Measurements from ENCODE around the gene C12orf75.
"Not testable (repeated sequence)": the region's sequence is repeated elsewhere in the genome, so short reads cannot be mapped to it uniquely, and the experiment has no call there.

Gene C12orf75

GRCh38 chr12:105382771-105383622 is 52.5 kb downstream of the C12orf75 start:
- DNase-seq, result peak; percentile 7 to 66

GRCh38 chr12:105384220-105384619 is 53.7 kb downstream of the C12orf75 start:
- no peak for DNase-seq

- no peak for DNase-seq
These were observed 54.5 kb downstream of the C12orf75 start for GRCh38 chr12:105384916-105385535.

GRCh38 chr12:105386431-105386830 is 55.9 kb downstream of the C12orf75 start:
- no peak for DNase-seq

GRCh38 chr12:105391231-105391630 is 60.7 kb downstream of the C12orf75 start:
- no peak for DNase-seq

- no peak for DNase-seq
These were observed 63.1 kb downstream of the C12orf75 start for GRCh38 chr12:105393587-105393986.

- no peak for DNase-seq
These were observed 65.5 kb downstream of the C12orf75 start for GRCh38 chr12:105396024-105396423.

GRCh38 chr12:105396983-105397382 is 66.5 kb downstream of the C12orf75 start:
- DNase-seq, result no peak

- no peak for DNase-seq
These were observed 68.4 kb downstream of the C12orf75 start for GRCh38 chr12:105398930-105399329.

- no peak for DNase-seq
These were observed 69.1 kb downstream of the C12orf75 start for GRCh38 chr12:105399428-105400081.

- no peak for DNase-seq
These were observed 69.7 kb downstream of the C12orf75 start for GRCh38 chr12:105400227-105400626.

GRCh38 chr12:105401198-105401597 is 70.7 kb downstream of the C12orf75 start:
- no peak for DNase-seq

- DNase-seq, result no peak
These were observed 71.9 kb downstream of the C12orf75 start for GRCh38 chr12:105402366-105402765.

GRCh38 chr12:105403095-105403494 is 72.6 kb downstream of the C12orf75 start:
- DNase-seq, result no peak

- DNase-seq, result not testable (repeated sequence)
These were observed 73.6 kb downstream of the C12orf75 start for GRCh38 chr12:105404134-105404533.

GRCh38 chr12:105406497-105406896 is 76.0 kb downstream of the C12orf75 start:
- no peak for DNase-seq

GRCh38 chr12:105409279-105409678 is 78.8 kb downstream of the C12orf75 start:
- no peak for DNase-seq

GRCh38 chr12:105409801-105410471 is 79.4 kb downstream of the C12orf75 start:
- peak in 1 of 2 donors; percentile 13 for DNase-seq

- DNase-seq, result no peak
These were observed 83.5 kb downstream of the C12orf75 start for GRCh38 chr12:105413911-105414487.

- no peak for DNase-seq
These were observed 87.2 kb downstream of the C12orf75 start for GRCh38 chr12:105417732-105418131.

GRCh38 chr12:105418229-105418628 is 87.7 kb downstream of the C12orf75 start:
- DNase-seq, result no peak

GRCh38 chr12:105418821-105419291 is 88.4 kb downstream of the C12orf75 start:
- DNase-seq, result no peak

- no peak for DNase-seq
These were observed 89.1 kb downstream of the C12orf75 start for GRCh38 chr12:105419606-105420005.

All from CD4-positive, alpha-beta T cell treated with Interferon alpha-2 for 1 hour (primary cell).